HG03066 (cell line): ENCODE data around the gene ORM2.
"Not testable (repeated sequence)": the region's sequence is repeated elsewhere in the genome, so short reads cannot be mapped to it uniquely, and the experiment has no call there.

ENCODE experiments used
- ATAC-seq: cut with Tn5 transposase; IDR thresholded peaks from one replicate; pipeline ENCODE4 v1.9.1; 2021; ENCODE audit warnings: low read depth; ENCODE audit not compliant: unreplicated experiment

Gene ORM2

GRCh38 chr9:114313186-114313585 lies 16.5 kb upstream of the ORM2 start:
- ATAC-seq, result no peak

GRCh38 chr9:114314256-114314867 lies 15.3 kb upstream of the ORM2 start:
- ATAC-seq, result no peak

- no peak for ATAC-seq
These were observed 14.6 kb upstream of the ORM2 start for GRCh38 chr9:114314881-114315722.

- ATAC-seq, result no peak
These were observed 13.8 kb upstream of the ORM2 start for GRCh38 chr9:114315723-114316363.

- no peak for ATAC-seq
These were observed 13.0 kb upstream of the ORM2 start for GRCh38 chr9:114316605-114317230.

- no peak for ATAC-seq
These were observed 11.9 kb upstream of the ORM2 start for GRCh38 chr9:114317665-114318357.

GRCh38 chr9:114318416-114318815 lies 11.3 kb upstream of the ORM2 start:
- ATAC-seq, result no peak

GRCh38 chr9:114319147-114319546 lies 10.5 kb upstream of the ORM2 start:
- no peak for ATAC-seq

GRCh38 chr9:114320710-114321109 lies 9.0 kb upstream of the ORM2 start:
- ATAC-seq, result not testable (repeated sequence)

GRCh38 chr9:114321759-114322158 lies 7.9 kb upstream of the ORM2 start:
- ATAC-seq, result no peak

- not testable (repeated sequence) for ATAC-seq
These were observed 7.4 kb upstream of the ORM2 start for GRCh38 chr9:114322160-114322818.

GRCh38 chr9:114322831-114323531 lies 6.7 kb upstream of the ORM2 start, which contains the start of gene ORM1:
TSS of gene ORM1 (plus strand) at chr9:114323098. CDS start at chr9:114323134, 36 bp downstream.
- ATAC-seq, result not testable (repeated sequence)

- ATAC-seq, result not testable (repeated sequence)
These were observed 5.8 kb upstream of the ORM2 start for GRCh38 chr9:114323849-114324248.

- ATAC-seq, result no peak
These were observed 5.2 kb upstream of the ORM2 start for GRCh38 chr9:114324492-114324891.

GRCh38 chr9:114324965-114325364 lies 4.7 kb upstream of the ORM2 start:
- not testable (repeated sequence) for ATAC-seq

GRCh38 chr9:114325684-114326254 lies 3.9 kb upstream of the ORM2 start:
- ATAC-seq, result not testable (repeated sequence)

- no peak for ATAC-seq
These were observed 1.9 kb upstream of the ORM2 start for GRCh38 chr9:114327749-114328148.

- ATAC-seq, result not testable (repeated sequence)
These were observed 1.3 kb upstream of the ORM2 start for GRCh38 chr9:114328357-114328820.
